Fibroblast of skin of scalp (primary cell): ENCODE data around the gene CGGBP1. TPM values are rescaled to one million over a fixed set of nuclear protein-coding genes. Genes with fewer than 3 reads are reported as not detected.

Experiments used
- DNase-seq: peaks from one replicate; pipeline ENCODE4 v3.0.0-alpha.2; 2013
- polyA plus RNA-seq, 2 experiments: library from polyadenylated mRNA; unstranded; fragments of 120-200 nt; gene quantifications; one replicate each; pipeline ENCODE4 v1.2.1, GENCODE V29; 2013; ENCODE audit not compliant: insufficient read length in 2 of 2

Gene CGGBP1, protein sequence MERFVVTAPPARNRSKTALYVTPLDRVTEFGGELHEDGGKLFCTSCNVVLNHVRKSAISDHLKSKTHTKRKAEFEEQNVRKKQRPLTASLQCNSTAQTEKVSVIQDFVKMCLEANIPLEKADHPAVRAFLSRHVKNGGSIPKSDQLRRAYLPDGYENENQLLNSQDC
- polyA plus RNA-seq (2013, experiment 1 of 2; ENCODE audit: insufficient read length), result 77.6 TPM
- polyA plus RNA-seq (2013, experiment 2 of 2; ENCODE audit: insufficient read length), result 84.8 TPM

DNA sequence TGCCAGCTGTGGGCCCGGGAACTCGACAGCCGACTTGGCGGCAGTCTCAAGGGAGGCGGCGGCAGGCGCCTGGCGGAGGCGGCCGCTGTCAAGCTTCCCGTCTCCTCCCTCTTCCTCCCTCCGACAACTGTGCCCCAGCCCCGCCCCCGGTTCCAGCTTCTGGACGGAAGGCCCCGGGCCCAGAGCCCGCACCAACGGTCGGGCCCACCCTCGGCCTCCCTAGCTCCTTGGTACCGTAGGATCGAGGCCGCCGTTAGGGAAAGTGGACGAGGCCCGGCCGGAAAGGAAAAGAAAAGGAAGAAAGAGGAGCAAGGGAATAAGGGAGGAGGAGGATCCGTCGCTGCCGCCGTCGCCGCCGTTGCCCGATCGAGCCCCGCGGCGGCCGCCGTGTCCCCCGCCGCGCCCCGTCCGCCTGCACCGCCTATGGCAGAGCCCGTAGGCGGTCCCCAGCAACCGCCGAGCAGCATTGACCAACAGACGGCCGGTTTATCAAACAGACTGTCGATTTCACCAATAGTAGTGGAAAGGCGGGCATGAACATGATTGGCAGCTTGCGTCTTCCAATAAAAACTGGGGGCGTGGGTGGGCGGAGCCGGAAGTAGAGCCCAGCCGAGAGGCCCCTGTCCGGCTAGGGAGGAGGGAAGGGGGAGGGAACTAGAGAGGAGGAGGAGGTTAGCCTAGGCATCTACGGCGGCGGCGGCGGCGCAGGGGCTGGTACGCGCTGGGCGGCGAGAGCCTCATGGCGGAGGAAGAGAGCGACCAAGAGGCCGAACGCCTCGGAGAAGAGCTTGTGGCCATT, at the start of gene CGGBP1, which contains the start of gene ZNF654:
CGGBP1 (minus strand) TSS at position 425 of the 799 bp plus-strand sequence. CDS start 3,029 bp downstream, outside the sequence.
ZNF654 (plus strand) TSS at position 675 of the 799 bp plus-strand sequence; CDS start at position 740, 65 bp downstream.
- DNase-seq, result peak; percentile 99

DNA sequence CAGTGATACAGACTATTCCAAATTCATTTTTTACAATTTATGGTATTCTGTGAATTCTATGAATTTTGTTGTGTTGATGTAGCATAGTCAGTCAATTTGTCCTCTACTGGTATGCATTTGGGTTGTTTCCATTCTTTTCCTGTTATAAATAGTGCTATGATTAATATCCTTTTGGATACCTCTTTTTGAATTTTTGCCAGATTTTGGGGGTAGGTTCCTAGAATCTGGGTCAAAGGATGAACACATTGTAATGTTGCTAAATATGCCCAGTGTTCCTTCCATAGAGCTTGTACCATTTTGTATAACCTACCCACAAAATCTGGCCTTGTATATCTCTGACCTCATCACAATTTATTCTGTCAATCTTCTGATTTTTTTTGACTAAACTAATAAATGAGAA, 46.5 kb upstream of the CGGBP1 start:
- peak; percentile 74 for DNase-seq

DNA sequence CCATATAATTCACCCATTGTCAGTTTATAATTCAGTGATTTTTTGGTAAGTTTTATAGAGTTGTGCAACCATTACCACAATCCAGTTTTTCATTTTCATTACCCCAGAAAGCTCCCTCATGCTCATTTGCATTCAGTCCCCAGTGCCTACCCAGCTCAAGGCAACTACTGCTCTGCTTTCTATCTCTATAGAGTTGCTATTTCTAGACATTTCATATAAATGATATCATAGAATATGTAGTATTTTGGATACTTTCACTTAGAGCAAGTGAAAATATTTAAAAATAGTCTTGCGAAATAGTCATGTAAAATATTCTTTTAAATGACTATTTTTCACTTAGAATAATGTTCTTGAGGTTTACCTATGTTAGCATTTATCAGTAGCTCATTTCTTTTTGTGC, 42.3 kb upstream of the CGGBP1 start:
- DNase-seq, result peak; percentile 28

DNA sequence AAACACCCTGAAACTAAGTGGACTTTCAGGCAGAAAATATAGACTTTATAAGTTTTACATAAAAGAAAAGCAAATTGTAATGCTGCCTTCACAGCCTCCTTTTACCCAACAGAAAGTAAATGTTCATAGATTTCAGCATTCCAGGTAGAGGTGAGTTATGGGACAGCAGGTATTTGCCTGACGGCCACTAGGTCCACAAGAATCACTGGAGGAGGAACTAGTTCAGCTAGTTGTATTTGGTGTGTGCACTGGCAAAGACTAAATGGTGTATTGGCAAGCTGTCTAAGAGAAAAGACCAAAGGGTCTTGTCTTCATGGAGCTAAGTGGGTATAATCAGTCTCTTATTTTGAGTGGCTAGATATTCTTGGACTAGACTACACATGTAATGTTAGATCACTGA, 34.5 kb upstream of the CGGBP1 start:
- no peak for DNase-seq

DNA sequence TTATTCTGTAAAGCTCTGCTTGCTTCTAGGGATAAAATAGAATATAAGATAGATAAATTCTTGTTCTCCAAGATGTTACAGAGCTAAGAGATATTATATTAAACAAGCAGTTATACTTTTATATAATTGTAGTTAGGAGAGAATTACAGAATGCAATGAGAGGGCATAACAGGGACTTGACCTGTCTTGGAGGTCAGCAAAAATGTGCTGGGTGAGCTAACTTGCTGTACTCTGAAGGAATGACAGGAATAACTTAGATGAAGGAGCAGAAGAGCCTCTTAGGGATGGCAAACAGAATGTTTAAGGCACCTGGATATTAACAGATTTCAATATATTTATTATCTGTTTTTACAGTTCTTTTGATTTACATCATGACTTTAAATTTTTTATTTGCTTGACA, 33.5 kb upstream of the CGGBP1 start:
- DNase-seq, result no peak

DNA sequence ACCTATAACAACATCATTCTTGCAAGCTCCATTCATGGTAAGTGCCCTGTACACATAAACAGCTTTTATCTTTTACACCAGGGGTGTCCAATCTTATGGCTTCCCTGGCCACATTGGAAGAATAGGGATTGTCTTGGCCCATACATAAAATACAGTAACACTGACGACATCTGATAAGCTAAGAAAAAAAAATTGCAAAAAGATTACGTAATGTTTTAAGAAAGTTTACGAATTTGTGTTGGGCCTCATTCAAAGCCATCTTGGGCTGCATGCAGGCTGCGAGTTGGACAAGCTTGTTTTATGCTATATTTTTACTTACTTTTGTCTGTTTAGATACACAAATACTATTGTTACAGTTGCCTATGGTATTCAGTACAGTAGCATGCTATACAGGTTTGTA, 31.9 kb upstream of the CGGBP1 start:
- no peak for DNase-seq

DNA sequence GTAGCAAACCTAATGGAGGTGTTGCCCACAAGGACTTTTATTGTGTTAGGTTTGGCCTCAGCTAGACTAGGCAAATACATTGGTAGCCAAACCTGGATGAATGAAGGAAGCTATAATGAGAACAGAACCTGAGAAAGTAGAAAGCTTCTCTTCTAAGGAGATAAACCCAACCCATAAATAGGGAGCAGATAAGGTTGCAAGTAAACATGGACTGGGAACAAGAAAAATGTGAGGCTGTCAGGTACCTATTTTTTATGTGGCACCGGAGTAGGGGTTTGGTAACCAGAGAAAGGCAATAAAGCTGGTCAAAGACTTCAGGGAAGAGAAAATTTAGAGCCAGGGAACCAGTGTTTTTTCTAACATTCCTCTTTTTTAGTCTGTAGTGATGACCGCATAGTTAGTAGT, 25.3 kb upstream of the CGGBP1 start:
- no peak for DNase-seq

DNA sequence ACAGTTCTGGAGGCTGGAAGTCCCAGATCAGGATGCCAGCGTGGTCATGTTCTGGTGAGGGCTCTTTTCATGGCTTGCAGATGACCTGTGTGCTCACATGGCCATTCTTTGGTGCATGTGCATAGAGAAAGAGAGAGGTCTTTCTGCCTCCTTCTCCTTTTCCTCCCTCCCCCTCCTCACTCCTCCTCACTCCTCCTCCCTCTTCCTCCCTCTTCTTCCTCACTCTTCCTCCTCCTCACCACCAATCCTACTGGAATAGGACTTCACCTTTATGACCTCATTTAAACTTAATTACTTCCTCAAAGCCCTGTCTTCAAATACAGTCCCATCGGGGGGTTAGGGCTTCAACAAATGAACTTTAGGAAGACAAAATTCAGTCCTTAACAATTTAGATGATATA, 24.0 kb upstream of the CGGBP1 start:
- DNase-seq, result no peak

DNA sequence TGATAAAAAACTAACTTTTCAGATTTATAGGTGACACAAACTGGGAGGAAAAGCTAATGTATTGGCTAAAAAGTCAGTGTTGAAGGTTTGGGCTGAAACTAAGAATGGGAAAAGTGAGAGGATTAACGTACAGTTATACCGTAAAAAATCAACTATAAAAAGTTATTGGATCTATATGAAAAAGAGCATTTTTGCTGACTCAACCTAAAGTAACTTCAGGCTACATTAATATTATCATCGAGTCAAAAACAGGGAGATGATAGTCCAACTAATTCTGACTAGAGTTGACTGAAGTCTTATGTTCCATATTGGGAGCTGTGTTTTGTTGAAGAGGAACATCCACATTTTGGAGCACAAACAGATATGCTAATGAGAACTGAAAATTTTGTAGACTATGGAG, 20.1 kb upstream of the CGGBP1 start:
- no peak for DNase-seq

DNA sequence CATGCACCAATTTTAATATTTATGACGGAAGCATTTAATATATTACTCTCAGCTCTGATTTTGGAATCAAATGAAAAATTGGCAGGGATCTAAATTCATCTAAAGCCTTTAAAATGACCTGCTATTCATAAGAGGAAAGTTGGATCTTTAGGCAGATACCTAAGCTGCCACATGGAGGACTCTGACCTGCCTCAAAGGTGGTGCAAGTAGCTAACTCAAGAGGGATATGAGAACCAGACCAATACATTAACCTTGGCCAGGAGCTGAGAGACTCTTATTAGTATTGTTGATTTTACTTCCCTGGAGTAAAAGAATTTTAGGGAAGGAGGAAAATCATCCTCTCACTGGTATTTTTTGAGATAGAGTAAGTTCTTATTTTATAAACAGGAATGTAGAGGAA, 17.9 kb upstream of the CGGBP1 start:
- DNase-seq, result no peak

DNA sequence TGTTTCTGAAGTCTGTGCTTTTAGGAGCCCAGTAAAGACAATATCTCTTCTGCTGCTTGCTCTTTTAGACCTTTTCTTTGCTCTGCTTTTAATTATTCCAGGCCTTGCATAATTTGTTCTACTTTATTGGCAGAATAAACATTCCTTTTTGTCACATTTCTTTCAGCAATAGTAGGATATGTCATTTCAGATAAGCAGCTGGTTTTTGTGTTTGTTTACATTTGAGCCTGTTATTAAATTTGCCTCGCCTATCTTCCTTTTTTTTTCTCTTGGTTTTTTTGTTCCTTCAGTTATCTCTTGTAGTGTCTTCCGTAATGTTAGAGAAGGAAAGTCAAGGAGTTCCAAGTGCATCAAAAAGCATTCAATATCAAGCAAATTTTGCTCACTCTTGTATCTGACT, 16.7 kb upstream of the CGGBP1 start:
- DNase-seq, result no peak

DNA sequence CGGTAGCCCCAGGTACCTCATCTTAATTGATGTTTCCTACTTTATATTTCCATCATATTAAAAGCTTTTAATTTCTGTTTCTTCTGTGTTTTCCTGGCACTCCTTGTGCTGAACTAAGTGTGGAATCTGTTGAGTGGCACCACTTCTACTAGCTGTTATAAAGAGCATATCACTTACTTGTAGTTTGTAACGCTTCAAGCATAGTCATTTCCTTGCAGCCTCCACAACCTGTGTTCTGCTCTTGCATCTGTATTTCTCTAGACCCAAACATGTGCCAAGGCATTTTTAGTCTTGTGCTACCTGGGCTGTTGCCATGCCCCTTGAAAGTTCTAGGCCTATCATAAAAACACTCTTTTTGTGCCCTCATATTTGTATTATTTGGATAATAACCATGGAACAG, 16.3 kb upstream of the CGGBP1 start:
- no peak for DNase-seq

DNA sequence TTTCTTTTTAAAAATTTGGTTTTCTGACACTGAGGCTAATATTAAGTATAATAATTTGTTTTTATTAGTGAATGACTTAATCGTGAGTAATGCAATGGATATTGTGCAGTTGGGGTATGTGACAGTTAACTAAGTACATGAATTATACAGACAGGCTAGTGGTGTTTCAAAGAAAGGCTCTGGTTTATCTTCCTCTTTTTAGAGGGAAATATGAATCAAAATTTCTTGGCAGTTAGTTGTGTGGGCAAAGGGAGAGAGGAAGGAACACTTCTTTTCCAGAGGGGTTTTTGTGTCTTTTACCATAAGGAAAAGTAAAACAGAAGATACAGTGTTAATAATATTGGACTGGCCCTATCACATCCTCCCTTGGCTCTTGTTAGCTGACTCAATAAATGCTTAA, 2.9 kb upstream of the CGGBP1 start:
- DNase-seq, result no peak

DNA sequence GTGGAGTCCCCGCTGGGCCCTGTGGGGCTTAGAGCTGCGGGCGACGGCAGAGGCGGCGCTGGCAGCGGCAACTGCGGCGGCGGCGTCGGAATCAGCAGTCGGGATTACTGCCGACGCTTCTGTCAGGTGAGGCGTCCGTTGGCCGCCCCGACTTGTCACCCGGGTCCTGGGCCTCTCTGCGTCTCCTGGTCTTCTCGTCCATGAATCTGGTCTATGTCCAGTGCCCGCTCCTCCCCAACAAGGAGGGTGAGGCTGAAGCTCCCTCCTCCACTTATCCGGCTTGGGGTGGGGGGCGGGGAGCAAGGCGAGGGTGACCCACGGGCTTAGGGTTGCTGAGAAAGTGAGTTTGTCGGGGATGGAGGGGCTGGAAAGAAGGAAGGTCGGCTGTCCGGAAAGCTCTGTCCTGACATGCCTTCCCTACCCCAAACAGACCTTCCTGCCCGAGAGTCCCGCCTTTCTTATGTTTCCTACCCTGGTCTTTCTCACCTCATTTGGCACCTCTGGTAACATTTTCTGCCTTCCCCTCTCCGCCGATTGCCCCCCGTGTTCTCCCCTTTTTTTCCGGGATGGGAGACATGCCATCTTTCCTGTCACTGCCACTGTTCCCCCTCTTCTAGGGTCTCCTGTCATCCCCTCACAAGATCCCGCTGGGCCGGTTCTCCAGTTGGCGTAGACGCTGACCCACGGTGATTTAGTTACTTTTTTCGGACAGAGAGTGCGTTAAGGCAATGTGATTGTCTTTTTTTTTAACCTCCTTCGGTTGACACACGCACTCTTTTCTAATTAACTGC, 770 bp upstream of the CGGBP1 start:
- peak; percentile 16 for DNase-seq

DNA sequence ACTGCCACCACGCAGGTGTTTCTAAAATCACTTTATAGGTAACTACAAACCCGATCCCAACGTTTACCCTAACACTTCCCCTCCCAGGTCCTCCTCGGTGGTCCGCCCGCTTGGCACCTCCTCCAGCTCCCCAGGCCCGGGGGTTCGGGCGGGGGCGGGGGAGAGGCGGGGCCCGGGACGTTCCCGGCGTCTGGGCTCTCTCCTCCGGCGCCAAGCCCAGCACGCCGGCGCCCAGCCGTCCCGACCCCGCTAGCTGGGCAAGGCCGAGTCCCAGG, 562 bp downstream of the CGGBP1 start:
- DNase-seq, result no peak

DNA sequence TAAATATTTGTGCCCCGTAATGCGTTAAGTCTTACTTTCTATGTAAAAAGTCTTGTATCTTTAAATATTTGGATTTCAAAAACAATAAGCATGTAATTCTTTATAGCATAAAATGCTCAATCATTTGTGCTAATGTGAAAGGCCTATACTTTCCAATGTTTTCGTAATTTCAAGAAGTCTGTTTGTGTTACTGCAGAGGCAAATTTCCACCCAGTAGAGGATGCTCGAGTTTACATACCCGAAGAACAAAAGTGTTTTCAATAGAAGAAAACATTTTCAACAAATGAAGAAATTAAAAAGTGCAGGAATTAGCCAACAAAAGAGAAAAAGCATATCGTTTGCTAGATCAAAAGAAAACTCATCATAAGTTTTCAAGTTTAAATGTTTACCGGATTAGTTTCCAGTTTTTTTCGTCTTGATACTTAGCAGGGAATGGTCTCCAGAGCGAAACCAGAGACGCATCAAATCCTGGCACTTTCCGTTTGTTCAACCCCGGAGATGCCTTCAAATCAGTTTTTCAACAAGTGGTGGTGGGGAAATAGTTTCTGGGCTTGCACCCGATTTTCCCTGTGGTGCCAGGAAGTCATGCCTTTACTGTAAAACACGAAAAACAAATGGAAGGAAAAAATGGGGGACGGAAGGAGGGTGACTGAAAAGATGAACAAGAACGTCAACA, 1.0 kb downstream of the CGGBP1 start:
- peak; percentile 5 for DNase-seq

DNA sequence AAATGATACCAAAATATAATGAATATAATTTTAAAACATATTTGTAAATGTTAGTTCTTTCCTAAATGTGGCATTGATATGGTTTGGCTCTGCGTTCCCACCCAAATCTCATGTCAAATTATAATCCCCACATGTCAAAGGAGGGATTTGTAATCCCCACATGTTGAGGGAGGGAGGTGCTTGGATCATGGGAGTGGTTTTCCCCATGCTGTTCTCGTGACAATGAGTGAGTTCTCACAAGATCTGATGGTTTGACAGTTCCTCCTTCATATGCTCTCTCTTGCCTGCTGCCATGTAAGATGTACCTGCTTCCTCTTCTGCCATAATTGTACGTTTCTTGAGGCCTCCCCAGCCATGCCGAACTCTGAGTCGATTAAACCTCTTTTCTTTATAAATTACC, 12.0 kb downstream of the CGGBP1 start:
- no peak for DNase-seq

DNA sequence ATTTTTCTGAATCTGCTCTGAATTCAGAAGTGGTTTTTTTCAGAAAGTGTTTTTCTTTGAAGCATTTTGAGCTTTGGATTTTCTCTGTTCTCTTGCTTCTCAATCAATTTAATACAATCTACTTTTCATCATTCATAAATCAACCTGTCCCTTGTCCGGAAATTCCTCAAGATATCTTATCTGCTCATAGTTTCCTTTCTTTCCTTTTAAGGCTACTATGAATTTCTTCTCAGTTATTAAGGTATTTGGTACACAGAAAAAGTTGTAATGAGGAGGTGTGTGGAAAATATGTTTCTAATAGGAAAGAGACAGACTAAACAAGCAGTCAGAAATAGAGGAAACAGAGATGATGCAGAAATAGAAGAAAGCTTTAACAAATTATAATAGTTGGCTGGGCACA, 14.4 kb downstream of the CGGBP1 start:
- no peak for DNase-seq

DNA sequence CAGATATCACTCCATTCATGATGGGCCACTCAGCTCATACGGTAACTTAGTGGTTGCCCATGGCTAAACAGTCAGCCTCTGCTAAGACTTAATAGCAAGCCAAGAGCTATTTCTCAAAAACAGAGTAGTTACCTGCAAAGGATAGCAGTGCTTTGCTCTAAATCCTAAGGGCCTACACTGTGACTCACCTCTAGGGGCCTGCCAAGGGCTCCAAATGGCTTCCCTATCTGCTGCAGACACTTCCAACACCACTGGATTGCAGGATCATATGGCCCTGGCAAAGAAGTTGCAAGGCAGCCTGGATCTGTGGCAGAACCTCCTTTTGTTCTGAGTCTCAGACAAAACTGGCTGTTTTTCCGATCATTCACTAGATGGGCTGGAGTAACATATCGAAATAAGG, 17.8 kb downstream of the CGGBP1 start:
- DNase-seq, result no peak

DNA sequence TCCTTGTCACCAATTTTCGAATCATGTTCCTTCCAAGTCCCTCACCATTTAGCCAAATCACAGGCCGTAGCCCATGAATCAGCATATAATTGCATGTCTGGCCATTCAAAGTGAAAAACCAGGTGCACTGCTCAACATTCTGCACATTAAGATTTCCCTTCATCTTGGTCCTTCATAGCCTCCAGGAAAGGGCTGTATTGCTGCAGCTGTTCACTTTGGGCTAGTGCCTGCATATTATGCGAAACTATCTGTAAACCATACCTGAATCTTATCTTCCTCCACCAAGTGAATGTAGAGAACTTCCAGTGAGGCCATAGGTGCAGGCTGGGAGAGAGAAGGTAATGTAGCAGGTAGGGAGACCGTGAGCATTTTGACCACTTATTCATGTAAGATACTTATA, 18.3 kb downstream of the CGGBP1 start:
- DNase-seq, result no peak

DNA sequence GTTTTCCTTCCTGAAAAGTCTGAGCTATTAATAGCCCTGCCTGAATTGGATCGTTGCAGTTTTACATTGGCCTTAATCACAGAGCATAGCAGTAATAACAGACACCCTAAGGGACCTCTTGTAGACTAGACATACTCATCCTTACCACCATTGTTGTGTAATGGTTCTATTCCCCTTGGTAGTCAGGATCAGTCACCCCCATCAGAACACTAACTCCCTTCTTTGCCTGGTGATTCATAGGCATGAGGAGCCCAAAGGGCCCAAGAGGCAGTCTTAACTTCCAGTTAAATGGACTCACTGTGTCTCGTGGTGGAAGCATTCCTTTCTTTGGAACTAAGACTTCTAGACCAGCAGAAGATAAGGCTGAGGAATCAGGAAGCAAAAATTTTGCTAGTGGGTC, 20.2 kb downstream of the CGGBP1 start:
- peak; percentile 74 for DNase-seq

DNA sequence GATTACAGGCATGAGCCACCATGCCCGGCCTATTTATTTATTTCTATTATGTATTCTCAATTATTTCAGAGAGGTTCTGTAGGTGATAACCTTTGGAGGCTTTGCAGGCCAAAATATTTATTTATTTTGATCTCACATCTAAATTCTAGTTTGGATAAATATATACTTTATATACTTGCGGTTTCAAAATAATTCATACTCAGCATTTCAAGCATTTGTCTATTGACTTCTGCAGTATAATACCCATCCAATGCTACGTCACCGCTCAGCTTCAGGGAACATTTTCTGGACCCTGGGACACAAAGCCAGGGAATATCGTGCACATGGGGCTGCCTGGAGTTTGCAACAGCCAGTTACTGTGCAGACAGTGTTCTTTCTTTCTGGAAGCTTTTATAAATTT, 22.6 kb downstream of the CGGBP1 start:
- no peak for DNase-seq
